Epithelial cell of umbilical artery (primary cell): ENCODE results near the gene MTOR. TPM values are rescaled to one million over a fixed set of nuclear protein-coding genes. Genes with fewer than 3 reads are reported as not detected.

ENCODE experiments used
- total RNA-seq: library from RNA; depleted of rRNA; stranded (reverse); fragments of >200 nt; gene quantifications from 2 replicates; pipeline ENCODE4 v1.2.3, GENCODE V29; 2014

MTOR gene
- total RNA-seq: 28.9 and 35.6 TPM in 2 replicates

GRCh38 chr1:11262171-11263049 lies at the start of gene MTOR:
MTOR (minus strand) TSS chr1:11262551; CDS start chr1:11259409, 3,142 bp downstream.

GRCh38 chr1:11272832-11273594 lies 10.7 kb upstream of the MTOR start, which contains the start of gene UBIAD1:
UBIAD1 (plus strand) TSS chr1:11273198; CDS start chr1:11273532, 334 bp downstream.

GRCh38 chr1:11188858-11189451 lies 73.4 kb downstream of the MTOR start, which contains the start of gene ANGPTL7:
ANGPTL7 (plus strand) TSS chr1:11189355; CDS start chr1:11189580, 225 bp downstream.

GRCh38 chr1:11099310-11100148 lies 162.8 kb downstream of the MTOR start, which contains the start of gene EXOSC10:
EXOSC10 (minus strand) TSS chr1:11099869; CDS start chr1:11099831, 38 bp downstream.

GRCh38 chr1:11059968-11060830 lies 202.2 kb downstream of the MTOR start, which contains the start of gene SRM:
SRM (minus strand) TSS chr1:11060018; CDS start chr1:11059943, 75 bp downstream.

Other genes with a start within 250 kb of the MTOR start
- 116 and 125 TPM in 2 replicates for gene TARDBP, start 249.9 kb downstream of the MTOR start, total RNA-seq
- gene MASP2, start 215.3 kb downstream of the MTOR start, total RNA-seq: not detected in 2 replicates
- gene SRM, start 202.5 kb downstream of the MTOR start, total RNA-seq: 13.3 and 14.6 TPM in 2 replicates
- 45.8 and 48.0 TPM in 2 replicates for gene EXOSC10, start 162.7 kb downstream of the MTOR start, total RNA-seq
- not detected in 2 replicates for gene ANGPTL7, start 73.2 kb downstream of the MTOR start, total RNA-seq
- gene UBIAD1, start 10.6 kb upstream of the MTOR start, total RNA-seq: 6.2 and 10.0 TPM in 2 replicates
- gene DISP3, start 216.6 kb upstream of the MTOR start, total RNA-seq: under 0.01 and 0.30 TPM in 2 replicates